Measurements from ENCODE around the gene CDCA5.

The CDCA5 gene

GRCh38 chr11:65043881-65044501 lies 39.8 kb downstream of the CDCA5 start:
- DNase-seq (ENCODE audit: low spot score), result peak; percentile 76

- DNase-seq (ENCODE audit: low spot score), result no peak
Observed at GRCh38 chr11:65042891-65043290, 40.9 kb downstream of the CDCA5 start.

GRCh38 chr11:65040847-65041622 lies 42.8 kb downstream of the CDCA5 start, which contains the start of gene SAC3D1:
SAC3D1 (plus strand) TSS chr11:65041210; CDS start chr11:65041293, 83 bp downstream.
- peak; percentile 83 for DNase-seq (ENCODE audit: low spot score)

GRCh38 chr11:65040520-65040846 lies 43.4 kb downstream of the CDCA5 start:
- DNase-seq (ENCODE audit: low spot score), result no peak

GRCh38 chr11:65036931-65037330 lies 46.9 kb downstream of the CDCA5 start:
- peak; percentile 77 for DNase-seq (ENCODE audit: low spot score)

- DNase-seq (ENCODE audit: low spot score), result no peak
Observed at GRCh38 chr11:65035579-65035978, 48.3 kb downstream of the CDCA5 start.

- no peak for DNase-seq (ENCODE audit: low spot score)
Observed at GRCh38 chr11:65034423-65034822, 49.4 kb downstream of the CDCA5 start.

GRCh38 chr11:65032216-65032615 lies 51.6 kb downstream of the CDCA5 start:
- DNase-seq (ENCODE audit: low spot score), result no peak
